H9 (cell line): ENCODE measurements around the gene MEI4. TPM values are rescaled to one million over a fixed set of nuclear protein-coding genes. Genes with fewer than 3 reads are reported as not detected.

Experiments
- DNase-seq: peaks from one replicate; pipeline ENCODE4 v3.0.0-alpha.2; 2017
- H2AFZ ChIP-seq: one replicate; pipeline ENCODE4 v1.6.1; 2013; ENCODE audit warnings: mild to moderate bottlenecking, low read length, control low read depth, moderate library complexity
- H2AK5ac ChIP-seq: 2 replicates; pipeline ENCODE4 v1.6.1; 2013; ENCODE audit warnings: low read length, control low read depth, mixed read lengths; ENCODE audit not compliant: insufficient read length
- H2BK120ac ChIP-seq: one replicate; pipeline ENCODE4 v1.6.1; 2013; ENCODE audit warnings: low read depth, mild to moderate bottlenecking, low read length, control low read depth, inconsistent platforms; ENCODE audit not compliant: poor library complexity, severe bottlenecking
- H2BK12ac ChIP-seq: 2 replicates; pipeline ENCODE4 v1.6.1; 2013; ENCODE audit warnings: low read length, control low read depth, mixed read lengths, low read depth; ENCODE audit not compliant: insufficient read length
- H2BK15ac ChIP-seq: 2 replicates; pipeline ENCODE4 v1.6.1; 2013; ENCODE audit warnings: low read depth, low read length, control low read depth
- H2BK20ac ChIP-seq: one replicate; pipeline ENCODE4 v1.6.1; 2013; ENCODE audit warnings: low read depth, mild to moderate bottlenecking, low read length, control low read depth, inconsistent platforms; ENCODE audit not compliant: poor library complexity, severe bottlenecking
- H2BK5ac ChIP-seq: 2 replicates; pipeline ENCODE4 v1.6.1; 2013; ENCODE audit warnings: low read length, control low read depth, mixed read lengths; ENCODE audit not compliant: insufficient read length
- H3K14ac ChIP-seq: 2 replicates; pipeline ENCODE4 v1.6.1; 2013; ENCODE audit warnings: low read length, control low read depth; ENCODE audit not compliant: insufficient read depth
- H3K18ac ChIP-seq: 2 replicates; pipeline ENCODE4 v1.6.1; 2013; ENCODE audit warnings: low read depth, mild to moderate bottlenecking, mixed read lengths, low read length, control low read depth; ENCODE audit not compliant: insufficient read length
- H3K23ac ChIP-seq: 2 replicates; pipeline ENCODE4 v1.6.1; 2013; ENCODE audit warnings: low read length, control low read depth, mixed read lengths, low read depth; ENCODE audit not compliant: insufficient read length
- H3K23me2 ChIP-seq: 2 replicates; pipeline ENCODE4 v1.6.1; 2013; ENCODE audit warnings: low read depth, mild to moderate bottlenecking, mixed read lengths, low read length, control low read depth; ENCODE audit not compliant: insufficient read length, poor library complexity, severe bottlenecking
- H3K27ac ChIP-seq: 2 replicates; pipeline ENCODE4 v1.5.1; 2013; ENCODE audit warnings: low read length, control low read depth, mixed read lengths, low read depth; ENCODE audit not compliant: insufficient read length
- H3K27me3 ChIP-seq: 2 replicates; pipeline ENCODE4 v1.6.1; 2013; ENCODE audit warnings: low read length, control low read depth, inconsistent platforms; ENCODE audit not compliant: insufficient read depth
- H3K4ac ChIP-seq: 2 replicates; pipeline ENCODE4 v1.6.1; 2013; ENCODE audit warnings: low read depth, mild to moderate bottlenecking, control low read depth, inconsistent platforms, low read length, moderate library complexity
- H3K4me1 ChIP-seq: 2 replicates; pipeline ENCODE4 v1.6.1; 2013; ENCODE audit warnings: low read length, control low read depth, inconsistent platforms; ENCODE audit not compliant: insufficient read depth
- H3K4me2 ChIP-seq: 2 replicates; pipeline ENCODE4 v1.6.1; 2013; ENCODE audit warnings: low read length, control low read depth, mixed read lengths; ENCODE audit not compliant: insufficient read length, insufficient read depth
- H3K56ac ChIP-seq: 2 replicates; pipeline ENCODE4 v1.6.1; 2013; ENCODE audit warnings: low read depth, mild to moderate bottlenecking, mixed read lengths, low read length, control low read depth; ENCODE audit not compliant: insufficient read length
- H3K79me1 ChIP-seq: 2 replicates; pipeline ENCODE4 v1.6.1; 2013; ENCODE audit warnings: low read depth, mild to moderate bottlenecking, moderate library complexity, low read length, control low read depth, inconsistent platforms; ENCODE audit not compliant: insufficient read depth, poor library complexity, severe bottlenecking
- H3K79me2 ChIP-seq: 2 replicates; pipeline ENCODE4 v1.6.1; 2013; ENCODE audit warnings: low read length, control low read depth, inconsistent platforms; ENCODE audit not compliant: insufficient read depth
- H3K9ac ChIP-seq: 2 replicates; pipeline ENCODE4 v1.6.1; 2013; ENCODE audit warnings: low read length, control low read depth, mixed read lengths; ENCODE audit not compliant: insufficient read length; ENCODE audit errors: extremely low read depth
- H3K9me3 ChIP-seq: one replicate; pipeline ENCODE4 v1.6.1; 2013; ENCODE audit warnings: low read depth, low read length, inconsistent platforms; ENCODE audit not compliant: control insufficient read depth
- H3T11ph ChIP-seq: one replicate; pipeline ENCODE4 v1.6.1; 2013; ENCODE audit warnings: mild to moderate bottlenecking, low read length, control low read depth, inconsistent platforms
- H4K20me1 ChIP-seq: one replicate; pipeline ENCODE4 v1.6.1; 2013; ENCODE audit not compliant: control insufficient read depth, insufficient read length, insufficient read depth
- H4K5ac ChIP-seq: 2 replicates; pipeline ENCODE4 v1.6.1; 2013; ENCODE audit warnings: low read depth, mild to moderate bottlenecking, mixed read lengths, low read length, control low read depth; ENCODE audit not compliant: insufficient read length
- H4K8ac ChIP-seq: replicated peaks from 2 replicates; pipeline ENCODE4 v1.6.1; 2013; ENCODE audit warnings: low read length, control low read depth, mixed read lengths, low read depth; ENCODE audit not compliant: insufficient read length
- H4K91ac ChIP-seq: 2 replicates; pipeline ENCODE4 v1.6.1; 2013; ENCODE audit warnings: low read depth, mild to moderate bottlenecking, moderate library complexity, mixed read lengths, low read length, control low read depth; ENCODE audit not compliant: insufficient read length
- H3K27ac Mint-ChIP-seq, 3 experiments: 2 replicates in 2 of 3; 3 replicates in 1 of 3; pipeline ENCODE4 v1.8.0; 2020 to 2021; ENCODE audit warnings: mixed read lengths in 3 of 3, mild to moderate bottlenecking in 1 of 3, moderate library complexity in 1 of 3
- H3K27me3 Mint-ChIP-seq: 2 replicates; pipeline ENCODE4 v1.8.0; 2021; ENCODE audit warnings: low read depth, mild to moderate bottlenecking, moderate library complexity, mixed read lengths
- H3K36me3 Mint-ChIP-seq, 3 experiments: 2 replicates in 2 of 3; 3 replicates in 1 of 3; pipeline ENCODE4 v1.8.0; 2020 to 2021; ENCODE audit warnings: low read depth in 3 of 3, mixed read lengths in 3 of 3; ENCODE audit not compliant: insufficient read depth in 1 of 3
- H3K4me1 Mint-ChIP-seq, 2 experiments: 2 replicates each; pipeline ENCODE4 v1.8.0; 2020; ENCODE audit warnings: mixed read lengths in 2 of 2
- H3K4me3 Mint-ChIP-seq, 2 experiments: 2 replicates in 1 of 2; 3 replicates in 1 of 2; pipeline ENCODE4 v1.8.0; 2020 to 2021; ENCODE audit warnings: mild to moderate bottlenecking in 2 of 2, mixed read lengths in 2 of 2, moderate library complexity in 1 of 2
- H3K9me3 Mint-ChIP-seq, 2 experiments: 2 replicates in 1 of 2; 3 replicates in 1 of 2; pipeline ENCODE4 v1.8.0; 2020; ENCODE audit warnings: mild to moderate bottlenecking in 2 of 2, mixed read lengths in 2 of 2, moderate library complexity in 1 of 2
- CTCF ChIP-seq: fragments of 200-600 bp; sonication (generic); conservative IDR thresholded peaks from 3 replicates; pipeline ENCODE4 v1.8.0; 2021; ENCODE audit warnings: antibody characterized with exemption, mild to moderate bottlenecking
- WGBS: extraction: QIAGEN DNeasy Blood & Tissue Kit; methylation state at CpG from one replicate; pipeline ENCODE4 v1.1.7; 2013; ENCODE audit warnings: missing lambda C conversion rate, low lambda C conversion rate, mixed read lengths; ENCODE audit not compliant: insufficient read length; ENCODE audit errors: extremely low coverage; 5-methylcytosine and 5-hydroxymethylcytosine counted together
- total RNA-seq: library from RNA; stranded (reverse); gene quantifications from 2 replicates; pipeline ENCODE4 v1.2.1, GENCODE V29; 2021

MEI4 gene
- total RNA-seq, 1 experiment from 2014 or later: 0.55 TPM

GRCh38 chr6:77814119-77814518 lies 161.3 kb downstream of the MEI4 start:
- Histone ChIP-seq H4K5ac (no peak overlapping the region), H3T11ph (no peak overlapping the region), H3K4me2 (no peak overlapping the region), H3K79me2 (no peaks in the 10 kb centered on the region), H3K23me2 (no peaks in the 10 kb centered on the region), H2BK5ac (no peak overlapping the region), H4K8ac (no peak overlapping the region), H3K79me1 (no peaks in the 10 kb centered on the region), H2AFZ (no peak overlapping the region), H4K20me1 (no peaks in the 10 kb centered on the region), H3K27ac (no peak overlapping the region), H3K4me1 (no peaks in the 10 kb centered on the region), H3K18ac (no peak overlapping the region), H3K9ac (no peak overlapping the region), H2BK20ac (no peak overlapping the region), H3K23ac (no peak overlapping the region), H3K14ac (no peak overlapping the region), H3K56ac (no peak overlapping the region), H3K27me3 (no peaks in the 10 kb centered on the region), H2AK5ac (no peak overlapping the region), H2BK120ac (no peak overlapping the region), H3K4ac (no peak overlapping the region), H3K9me3 (no peaks in the 10 kb centered on the region), H2BK12ac (no peak overlapping the region), H2BK15ac (no peak overlapping the region), H4K91ac (no peak overlapping the region)
- Mint-ChIP-seq H3K9me3 (no peaks in the 10 kb centered on the region), H3K36me3 (no peaks in the 10 kb centered on the region; a peak in 1 of 7 replicates), H3K4me1 (peaks cover 18 to 20% of the 10 kb centered on the region in 2 experiments), H3K4me3 (no peak overlapping the region), H3K27me3 (no peaks in the 10 kb centered on the region), H3K27ac (no peak overlapping the region)
- TF ChIP-seq CTCF: no peak
- no CpG with 5 or more reads among the region's 1 CpG for WGBS
- no peak for DNase-seq
